HEK293T (cell line): Measurements from ENCODE around the gene RBMXL2.

Experiments used
- ARNT ChIP-seq: fragments of 450-650 bp; IDR thresholded peaks from 2 replicates; pipeline ENCODE4 v1.6.1; 2017; ENCODE audit warnings: mild to moderate bottlenecking
- BHLHE40 ChIP-seq: fragments of 450-650 bp; IDR thresholded peaks from 2 replicates; pipeline ENCODE4 v1.6.1; 2016; ENCODE audit warnings: mild to moderate bottlenecking, moderate library complexity, borderline replicate concordance
- FOXA1 ChIP-seq: fragments of 450-650 bp; IDR thresholded peaks from 2 replicates; pipeline ENCODE4 v1.6.1; 2016; ENCODE audit warnings: mild to moderate bottlenecking
- LEF1 ChIP-seq: fragments of 450-650 bp; IDR thresholded peaks from 2 replicates; pipeline ENCODE4 v1.6.1; 2017; ENCODE audit warnings: mild to moderate bottlenecking, borderline replicate concordance
- NFRKB ChIP-seq: fragments of 450-650 bp; IDR thresholded peaks from 2 replicates; pipeline ENCODE4 v1.6.1; 2016; ENCODE audit warnings: mild to moderate bottlenecking, moderate library complexity
- SP1 ChIP-seq: fragments of 450-650 bp; IDR thresholded peaks from 2 replicates; pipeline ENCODE4 v1.6.1; 2017
- SUZ12 ChIP-seq: fragments of 450-650 bp; IDR thresholded peaks from 2 replicates; pipeline ENCODE4 v1.6.1; 2016; ENCODE audit warnings: mild to moderate bottlenecking
- TARDBP ChIP-seq: fragments of 450-650 bp; IDR thresholded peaks from 2 replicates; pipeline ENCODE4 v1.6.1; 2016
- ZNF384 ChIP-seq: fragments of 450-650 bp; IDR thresholded peaks from 2 replicates; pipeline ENCODE4 v1.6.1; 2016
- TF ChIP-seq, protein P1 (sequence below): fragments of 450-650 bp; IDR thresholded peaks from 2 replicates; pipeline ENCODE4 v1.6.1; 2016

- TF ChIP-seq ARNT (no peak), FOXA1 (no peak), ZNF384 (no peak), BHLHE40 (no peak), LEF1 (no peak), TARDBP (no peak), SUZ12 (no peak), NFRKB (no peak), SP1 (no peak)
- TF ChIP-seq, protein P1, sequence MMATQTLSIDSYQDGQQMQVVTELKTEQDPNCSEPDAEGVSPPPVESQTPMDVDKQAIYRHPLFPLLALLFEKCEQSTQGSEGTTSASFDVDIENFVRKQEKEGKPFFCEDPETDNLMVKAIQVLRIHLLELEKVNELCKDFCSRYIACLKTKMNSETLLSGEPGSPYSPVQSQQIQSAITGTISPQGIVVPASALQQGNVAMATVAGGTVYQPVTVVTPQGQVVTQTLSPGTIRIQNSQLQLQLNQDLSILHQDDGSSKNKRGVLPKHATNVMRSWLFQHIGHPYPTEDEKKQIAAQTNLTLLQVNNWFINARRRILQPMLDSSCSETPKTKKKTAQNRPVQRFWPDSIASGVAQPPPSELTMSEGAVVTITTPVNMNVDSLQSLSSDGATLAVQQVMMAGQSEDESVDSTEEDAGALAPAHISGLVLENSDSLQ = no peak
Observed at GRCh38 chr11:7088921-7089320, at the start of gene RBMXL2.
